Neural cell (in vitro differentiated cells): ENCODE results near the gene ARID1B. TPM values are rescaled to one million over a fixed set of nuclear protein-coding genes. Genes with fewer than 3 reads are reported as not detected.
"Not testable (repeated sequence)": the region's sequence is repeated elsewhere in the genome, so short reads cannot be mapped to it uniquely, and the experiment has no call there.

ENCODE experiments used
- H2AFZ ChIP-seq: fragments of 200-600, 300-800 bp; sonication (generic), shearing (Covaris generic); 2 replicates; pipeline ENCODE4 v1.6.0; 2014; ENCODE audit warnings: low read depth, mild to moderate bottlenecking, antibody characterized with exemption, low read length, moderate library complexity
- H3F3A ChIP-seq: fragments of 200-600 bp; shearing (Covaris generic); 2 replicates; pipeline ENCODE4 v1.6.1; 2016; ENCODE audit warnings: mild to moderate bottlenecking, moderate library complexity, mixed read lengths, antibody characterized with exemption, low read length; ENCODE audit not compliant: insufficient read depth, poor library complexity, severe bottlenecking
- H3K27ac ChIP-seq: fragments of 200-600, 300-800 bp; sonication (generic), shearing (Covaris generic); 2 replicates; pipeline ENCODE4 v1.5.1; 2014; ENCODE audit warnings: mild to moderate bottlenecking, low read length, moderate library complexity
- H3K27me3 ChIP-seq: fragments of 300-800, 200-600 bp; sonication (generic), shearing (Covaris generic); 2 replicates; pipeline ENCODE4 v1.6.0; 2014; ENCODE audit warnings: mild to moderate bottlenecking, low read depth, low read length, moderate library complexity; ENCODE audit not compliant: insufficient read depth
- H3K36me3 ChIP-seq: fragments of 300-800, 200-600 bp; sonication (generic), shearing (Covaris generic); 2 replicates; pipeline ENCODE4 v1.5.1; 2014; ENCODE audit warnings: mild to moderate bottlenecking, antibody characterized with exemption, low read length, moderate library complexity; ENCODE audit not compliant: insufficient read depth
- H3K4me2 ChIP-seq: fragments of 300-800, 200-600 bp; sonication (generic), shearing (Covaris generic); 2 replicates; pipeline ENCODE4 v1.6.0; 2014; ENCODE audit warnings: mild to moderate bottlenecking, low read length
- H3K4me3 ChIP-seq: fragments of 300-800, 200-600 bp; sonication (generic), shearing (Covaris generic); 2 replicates; pipeline ENCODE4 v1.5.1; 2014; ENCODE audit warnings: mild to moderate bottlenecking, low read length, moderate library complexity
- H3K79me2 ChIP-seq: fragments of 200-600 bp; shearing (Covaris generic); replicated peaks from 2 replicates; pipeline ENCODE4 v1.6.0; 2014; ENCODE audit warnings: mild to moderate bottlenecking, low read length, moderate library complexity; ENCODE audit not compliant: insufficient read depth
- H3K9ac ChIP-seq: fragments of 300-800, 200-600 bp; sonication (generic), shearing (Covaris generic); 2 replicates; pipeline ENCODE4 v1.6.1; 2016; ENCODE audit warnings: mild to moderate bottlenecking, low read length, mixed read lengths
- H3K9me2 ChIP-seq: fragments of 200-600 bp; shearing (Covaris generic); 2 replicates; pipeline ENCODE4 v1.6.1; 2016; ENCODE audit warnings: mild to moderate bottlenecking, low read length, mixed read lengths; ENCODE audit not compliant: insufficient read depth
- H3K9me3 ChIP-seq: fragments of 200-600, 300-800 bp; sonication (generic), shearing (Covaris generic); 2 replicates; pipeline ENCODE4 v1.6.1; 2016; ENCODE audit warnings: mild to moderate bottlenecking, mixed run types, low read length, moderate library complexity, mixed read lengths
- H4K20me1 ChIP-seq: fragments of 200-600 bp; shearing (Covaris generic); 2 replicates; pipeline ENCODE4 v1.6.1; 2016; ENCODE audit warnings: mild to moderate bottlenecking, mixed run types; ENCODE audit not compliant: insufficient read depth
- EP300 ChIP-seq: fragments of 450-650 bp; conservative IDR thresholded peaks from 2 replicates; pipeline ENCODE4 v1.6.1; 2014; ENCODE audit warnings: antibody characterized with exemption, mild to moderate bottlenecking, moderate library complexity; ENCODE audit not compliant: poor library complexity, severe bottlenecking
- EZH2 ChIP-seq: fragments of 200-600, 300-800 bp; shearing (Covaris generic), sonication (generic); IDR thresholded peaks from 2 replicates; pipeline ENCODE4 v1.6.1; 2014; ENCODE audit warnings: antibody characterized with exemption, low read length, borderline replicate concordance, mild to moderate bottlenecking; ENCODE audit not compliant: insufficient read depth, poor library complexity, severe bottlenecking
- MXI1 ChIP-seq: fragments of 450-650 bp; conservative IDR thresholded peaks from 2 replicates; pipeline ENCODE4 v1.6.1; 2014; ENCODE audit warnings: antibody characterized with exemption, mild to moderate bottlenecking; ENCODE audit not compliant: poor library complexity, severe bottlenecking
- POLR2AphosphoS5 ChIP-seq: IDR thresholded peaks from 2 replicates; pipeline ENCODE4 v1.6.1; 2012
- RAD21 ChIP-seq: fragments of 450-650 bp; conservative IDR thresholded peaks from 2 replicates; pipeline ENCODE4 v1.6.1; 2014; ENCODE audit warnings: antibody characterized with exemption, mild to moderate bottlenecking, moderate library complexity
- REST ChIP-seq: IDR thresholded peaks from 2 replicates; pipeline ENCODE4 v1.6.1; 2012; ENCODE audit warnings: borderline replicate concordance
- SMC3 ChIP-seq: fragments of 450-650 bp; conservative IDR thresholded peaks from 2 replicates; pipeline ENCODE4 v1.6.1; 2014; ENCODE audit warnings: antibody characterized with exemption, mild to moderate bottlenecking, moderate library complexity; ENCODE audit not compliant: poor library complexity
- TAF1 ChIP-seq: IDR thresholded peaks from 2 replicates; pipeline ENCODE4 v1.6.1; 2012; ENCODE audit warnings: low read depth
- polyA plus RNA-seq: library from polyadenylated mRNA; depleted of rRNA; stranded (reverse); fragments of >200 nt; gene quantifications from 2 replicates; pipeline ENCODE4 v1.2.3, GENCODE V29; 2014
- TF ChIP-seq, protein P1 (sequence below): fragments of 450-650 bp; IDR thresholded peaks from 2 replicates; pipeline ENCODE4 v1.5.1; 2014; ENCODE audit warnings: antibody characterized with exemption, mild to moderate bottlenecking, moderate library complexity; ENCODE audit not compliant: poor library complexity, severe bottlenecking

ARID1B gene
- polyA plus RNA-seq, 1 donor from 2014 or later = 35.0 TPM

- Histone ChIP-seq H3F3A (no peaks in the 10 kb centered on the region), H3K4me3 (no peak overlapping the region), H2AFZ (no peak overlapping the region), H3K4me2 (no peak overlapping the region), H3K79me2 (peaks cover 41% of the 10 kb centered on the region), H3K27me3 (no peaks in the 10 kb centered on the region), H3K9ac (no peak overlapping the region), H3K9me2 (no peaks in the 10 kb centered on the region), H3K9me3 (no peaks in the 10 kb centered on the region), H4K20me1 (no peaks in the 10 kb centered on the region), H3K36me3 (no peaks in the 10 kb centered on the region), H3K27ac (no peak overlapping the region)
- TF ChIP-seq TAF1 (no peak), MXI1 (no peak), REST (no peak), POLR2AphosphoS5 (no peak), SMC3 (no peak), RAD21 (no peak), EZH2 (no peak), EP300 (no peak)
- TF ChIP-seq, protein P1, sequence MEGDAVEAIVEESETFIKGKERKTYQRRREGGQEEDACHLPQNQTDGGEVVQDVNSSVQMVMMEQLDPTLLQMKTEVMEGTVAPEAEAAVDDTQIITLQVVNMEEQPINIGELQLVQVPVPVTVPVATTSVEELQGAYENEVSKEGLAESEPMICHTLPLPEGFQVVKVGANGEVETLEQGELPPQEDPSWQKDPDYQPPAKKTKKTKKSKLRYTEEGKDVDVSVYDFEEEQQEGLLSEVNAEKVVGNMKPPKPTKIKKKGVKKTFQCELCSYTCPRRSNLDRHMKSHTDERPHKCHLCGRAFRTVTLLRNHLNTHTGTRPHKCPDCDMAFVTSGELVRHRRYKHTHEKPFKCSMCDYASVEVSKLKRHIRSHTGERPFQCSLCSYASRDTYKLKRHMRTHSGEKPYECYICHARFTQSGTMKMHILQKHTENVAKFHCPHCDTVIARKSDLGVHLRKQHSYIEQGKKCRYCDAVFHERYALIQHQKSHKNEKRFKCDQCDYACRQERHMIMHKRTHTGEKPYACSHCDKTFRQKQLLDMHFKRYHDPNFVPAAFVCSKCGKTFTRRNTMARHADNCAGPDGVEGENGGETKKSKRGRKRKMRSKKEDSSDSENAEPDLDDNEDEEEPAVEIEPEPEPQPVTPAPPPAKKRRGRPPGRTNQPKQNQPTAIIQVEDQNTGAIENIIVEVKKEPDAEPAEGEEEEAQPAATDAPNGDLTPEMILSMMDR = no peak
Observed at GRCh38 chr6:156944412-156944811, 167.2 kb downstream of the ARID1B start.

GRCh38 chr6:156945789-156946172 is 168.6 kb downstream of the ARID1B start:
- H3K9me2 ChIP-seq, H3F3A ChIP-seq, H3K4me2 ChIP-seq: not testable (repeated sequence)

GRCh38 chr6:156946370-156946936 is 169.3 kb downstream of the ARID1B start:
- no peaks in the 10 kb centered on the region for H3F3A ChIP-seq
- no peaks in the 10 kb centered on the region for H4K20me1 ChIP-seq
- TF ChIP-seq TAF1 (no peak), POLR2AphosphoS5 (no peak), EP300 (no peak), SMC3 (no peak), RAD21 (no peak), MXI1 (no peak), EZH2 (no peak), REST (no peak)
- TF ChIP-seq, protein P1 = no peak
- no peak overlapping the region for H3K4me2 ChIP-seq
- no peaks in the 10 kb centered on the region for H3K36me3 ChIP-seq
- H3K4me3 ChIP-seq = no peak overlapping the region
- peaks cover 46% of the 10 kb centered on the region for H3K79me2 ChIP-seq
- no peaks in the 10 kb centered on the region for H3K9me3 ChIP-seq
- no peak overlapping the region for H2AFZ ChIP-seq
- no peak overlapping the region for H3K9ac ChIP-seq
- no peak overlapping the region for H3K27ac ChIP-seq
- no peaks in the 10 kb centered on the region for H3K27me3 ChIP-seq
- no peaks in the 10 kb centered on the region for H3K9me2 ChIP-seq

More at GRCh38 chr6:156945789-156946172, 168.6 kb downstream of the ARID1B start:
- H3K9me3 ChIP-seq, H4K20me1 ChIP-seq, H3K4me3 ChIP-seq, H3K27ac ChIP-seq, H2AFZ ChIP-seq, H3K36me3 ChIP-seq, H3K27me3 ChIP-seq, H3K9ac ChIP-seq: not testable (repeated sequence)
- peaks cover 43% of the 10 kb centered on the region for H3K79me2 ChIP-seq
